Osteoblast (primary cell): ENCODE measurements around the gene TOR4A. TPM values are rescaled to one million over a fixed set of nuclear protein-coding genes. Genes with fewer than 3 reads are reported as not detected.
A peak's percentile ranks its signal among the peaks of the same experiment; 100 is the strongest.

Experiments used
- DNase-seq: peaks from one replicate; pipeline ENCODE4 v3.0.0; 2011; ENCODE audit warnings: low spot score, mixed read lengths; ENCODE audit not compliant: insufficient read length; ENCODE audit errors: missing footprints
- H2AFZ ChIP-seq: 2 replicates; pipeline ENCODE4 v1.6.0; 2011; ENCODE audit warnings: mild to moderate bottlenecking, low read length
- H3K27ac ChIP-seq: 2 replicates; pipeline ENCODE4 v1.5.1; 2011; ENCODE audit warnings: mild to moderate bottlenecking, low read depth, low read length, moderate library complexity
- H3K27me3 ChIP-seq: 2 replicates; pipeline ENCODE4 v1.6.0; 2012; ENCODE audit warnings: mild to moderate bottlenecking, control low read depth, inconsistent platforms, low read length, moderate library complexity; ENCODE audit not compliant: insufficient read depth
- H3K36me3 ChIP-seq: 2 replicates; pipeline ENCODE4 v1.5.1; 2011; ENCODE audit warnings: mild to moderate bottlenecking, low read length, control low read depth, moderate library complexity; ENCODE audit not compliant: insufficient read depth
- H3K4me1 ChIP-seq: 2 replicates; pipeline ENCODE4 v1.5.1; 2011; ENCODE audit warnings: mild to moderate bottlenecking, low read length, control low read depth, moderate library complexity; ENCODE audit not compliant: insufficient read depth
- H3K4me2 ChIP-seq: 2 replicates; pipeline ENCODE4 v1.6.0; 2011; ENCODE audit warnings: mild to moderate bottlenecking, low read length; ENCODE audit not compliant: insufficient read depth
- H3K4me3 ChIP-seq: fragments of 200-600 bp; sonication (generic); 3 replicates; pipeline ENCODE4 v1.5.1; 2012; ENCODE audit warnings: mild to moderate bottlenecking, low read length, inconsistent platforms; ENCODE audit not compliant: insufficient read depth
- H3K79me2 ChIP-seq: 2 replicates; pipeline ENCODE4 v1.6.0; 2012; ENCODE audit warnings: mild to moderate bottlenecking, low read length, control low read depth, inconsistent platforms; ENCODE audit not compliant: insufficient read depth
- H3K9me3 ChIP-seq: 2 replicates; pipeline ENCODE4 v1.5.1; 2011; ENCODE audit warnings: low read depth, low read length, control low read depth
- H4K20me1 ChIP-seq: 2 replicates; pipeline ENCODE4 v1.6.0; 2012; ENCODE audit warnings: mild to moderate bottlenecking, low read length, control low read depth; ENCODE audit not compliant: insufficient read depth
- total RNA-seq: library from RNA; depleted of rRNA; stranded (reverse); fragments of >200 nt; gene quantifications from 2 replicates; pipeline ENCODE4 v1.2.3, GENCODE V29; 2012
- TF ChIP-seq, protein P1 (sequence below): IDR thresholded peaks from 2 replicates; pipeline ENCODE4 v1.5.1; 2011; ENCODE audit warnings: mild to moderate bottlenecking, low read depth, low read length, moderate library complexity; ENCODE audit errors: extremely low read depth

The TOR4A gene
- total RNA-seq, 1 donor = 2.5 TPM

DNA sequence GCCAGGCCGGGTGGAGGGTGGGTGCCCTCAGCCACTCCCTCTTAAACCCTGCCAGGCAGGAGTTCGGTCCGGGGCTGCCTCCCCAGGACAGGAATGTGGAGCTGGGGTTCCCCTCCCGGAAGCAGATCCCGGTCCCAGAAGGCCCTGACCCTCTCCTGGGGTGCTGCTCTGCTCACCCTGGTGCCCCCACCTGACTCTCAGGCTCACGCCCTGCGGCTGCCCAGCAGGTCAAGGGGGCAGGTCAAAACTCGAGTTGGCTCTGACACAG lies 28.2 kb downstream of the TOR4A start:
- no peak for DNase-seq
- H3K36me3 ChIP-seq = no peaks in the 10 kb centered on the region
- H3K27me3 ChIP-seq = peaks cover 4% of the 10 kb centered on the region
- TF ChIP-seq, protein P1, sequence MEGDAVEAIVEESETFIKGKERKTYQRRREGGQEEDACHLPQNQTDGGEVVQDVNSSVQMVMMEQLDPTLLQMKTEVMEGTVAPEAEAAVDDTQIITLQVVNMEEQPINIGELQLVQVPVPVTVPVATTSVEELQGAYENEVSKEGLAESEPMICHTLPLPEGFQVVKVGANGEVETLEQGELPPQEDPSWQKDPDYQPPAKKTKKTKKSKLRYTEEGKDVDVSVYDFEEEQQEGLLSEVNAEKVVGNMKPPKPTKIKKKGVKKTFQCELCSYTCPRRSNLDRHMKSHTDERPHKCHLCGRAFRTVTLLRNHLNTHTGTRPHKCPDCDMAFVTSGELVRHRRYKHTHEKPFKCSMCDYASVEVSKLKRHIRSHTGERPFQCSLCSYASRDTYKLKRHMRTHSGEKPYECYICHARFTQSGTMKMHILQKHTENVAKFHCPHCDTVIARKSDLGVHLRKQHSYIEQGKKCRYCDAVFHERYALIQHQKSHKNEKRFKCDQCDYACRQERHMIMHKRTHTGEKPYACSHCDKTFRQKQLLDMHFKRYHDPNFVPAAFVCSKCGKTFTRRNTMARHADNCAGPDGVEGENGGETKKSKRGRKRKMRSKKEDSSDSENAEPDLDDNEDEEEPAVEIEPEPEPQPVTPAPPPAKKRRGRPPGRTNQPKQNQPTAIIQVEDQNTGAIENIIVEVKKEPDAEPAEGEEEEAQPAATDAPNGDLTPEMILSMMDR = no peak
- H4K20me1 ChIP-seq = no peaks in the 10 kb centered on the region
- H3K79me2 ChIP-seq = no peaks in the 10 kb centered on the region
- H3K4me2 ChIP-seq = no peak overlapping the region
- H3K4me1 ChIP-seq = peaks cover 4% of the 10 kb centered on the region
- no peaks in the 10 kb centered on the region for H3K9me3 ChIP-seq
- no peak overlapping the region for H3K4me3 ChIP-seq
- no peak overlapping the region for H3K27ac ChIP-seq
- no peak overlapping the region for H2AFZ ChIP-seq

DNA sequence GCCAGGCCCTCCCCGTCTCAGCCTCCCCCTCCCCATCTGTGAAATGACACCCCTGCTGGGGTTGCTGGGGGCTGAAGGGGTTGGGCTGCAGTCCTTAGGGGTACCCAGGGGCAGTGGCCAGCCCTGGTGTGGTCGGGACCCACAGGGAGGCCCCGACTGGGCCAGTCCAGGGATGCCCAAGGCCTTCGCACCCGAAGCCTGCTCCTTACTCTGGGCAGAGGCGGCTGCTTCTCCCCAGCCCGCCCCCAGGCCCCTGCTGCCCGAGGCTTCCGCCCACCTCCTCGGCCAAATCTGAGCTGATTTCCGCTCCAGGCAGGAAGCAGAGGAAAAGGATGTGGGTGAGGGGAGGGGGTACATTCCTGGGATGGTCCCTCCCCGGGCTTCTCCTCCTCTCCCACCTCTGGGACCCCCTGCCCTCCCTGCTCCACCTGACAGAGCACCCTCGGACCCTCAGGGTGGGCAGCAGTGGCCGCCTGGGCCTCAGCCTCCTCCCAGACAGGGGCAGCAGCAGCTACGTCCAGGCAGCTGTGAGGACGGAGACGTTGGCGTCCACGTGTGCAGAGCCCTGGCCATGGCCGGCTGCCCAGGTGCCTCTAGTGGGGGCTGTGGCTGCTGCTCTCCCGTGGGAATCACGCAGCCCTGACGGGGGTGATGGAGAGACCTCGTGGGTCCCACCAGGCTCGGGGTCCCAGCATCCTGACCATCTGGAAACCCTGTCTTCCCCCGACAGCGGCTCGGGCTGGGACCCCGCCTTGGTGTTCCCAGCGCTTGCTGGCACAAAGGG lies 28.7 kb downstream of the TOR4A start:
- H3K4me3 ChIP-seq = no peak overlapping the region
- no peak overlapping the region for H3K27ac ChIP-seq
- no peaks in the 10 kb centered on the region for H3K79me2 ChIP-seq
- no peaks in the 10 kb centered on the region for H3K9me3 ChIP-seq
- H4K20me1 ChIP-seq = no peaks in the 10 kb centered on the region
- TF ChIP-seq, protein P1 = no peak
- no peaks in the 10 kb centered on the region for H3K27me3 ChIP-seq
- peaks cover 4% of the 10 kb centered on the region for H3K4me1 ChIP-seq
- DNase-seq = peak; percentile 82
- no peak overlapping the region for H3K4me2 ChIP-seq
- H3K36me3 ChIP-seq = no peaks in the 10 kb centered on the region
- H2AFZ ChIP-seq = no peak overlapping the region

DNA sequence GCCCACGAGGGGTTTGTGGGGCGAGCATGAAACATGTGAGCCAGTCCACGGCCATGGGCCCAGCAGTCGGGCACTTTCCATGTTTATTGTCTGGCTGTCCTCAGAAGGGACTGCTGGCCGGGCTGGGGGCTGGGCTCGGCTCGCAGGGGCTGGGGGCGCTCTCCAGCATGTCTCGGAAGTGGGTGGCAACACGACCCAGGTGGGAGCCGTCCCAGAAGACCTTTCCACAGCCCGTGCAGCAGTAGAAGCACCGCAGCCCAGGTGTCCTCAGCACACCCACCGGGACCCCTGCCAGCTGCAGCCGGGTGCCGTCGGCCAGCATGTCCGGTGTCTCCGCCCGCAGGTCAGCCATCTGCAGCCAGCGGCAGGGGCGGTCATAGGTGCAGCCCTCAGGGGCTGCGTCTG lies 29.3 kb downstream of the TOR4A start:
- H3K79me2 ChIP-seq = no peaks in the 10 kb centered on the region
- no peaks in the 10 kb centered on the region for H3K36me3 ChIP-seq
- DNase-seq = peak; percentile 88
- H3K4me1 ChIP-seq = peaks cover 4% of the 10 kb centered on the region
- H3K27ac ChIP-seq = no peak overlapping the region
- no peak overlapping the region for H2AFZ ChIP-seq
- H4K20me1 ChIP-seq = no peaks in the 10 kb centered on the region
- H3K4me2 ChIP-seq = no peak overlapping the region
- H3K4me3 ChIP-seq = no peak overlapping the region
- H3K9me3 ChIP-seq = no peaks in the 10 kb centered on the region
- TF ChIP-seq, protein P1 = no peak
- H3K27me3 ChIP-seq = no peaks in the 10 kb centered on the region

DNA sequence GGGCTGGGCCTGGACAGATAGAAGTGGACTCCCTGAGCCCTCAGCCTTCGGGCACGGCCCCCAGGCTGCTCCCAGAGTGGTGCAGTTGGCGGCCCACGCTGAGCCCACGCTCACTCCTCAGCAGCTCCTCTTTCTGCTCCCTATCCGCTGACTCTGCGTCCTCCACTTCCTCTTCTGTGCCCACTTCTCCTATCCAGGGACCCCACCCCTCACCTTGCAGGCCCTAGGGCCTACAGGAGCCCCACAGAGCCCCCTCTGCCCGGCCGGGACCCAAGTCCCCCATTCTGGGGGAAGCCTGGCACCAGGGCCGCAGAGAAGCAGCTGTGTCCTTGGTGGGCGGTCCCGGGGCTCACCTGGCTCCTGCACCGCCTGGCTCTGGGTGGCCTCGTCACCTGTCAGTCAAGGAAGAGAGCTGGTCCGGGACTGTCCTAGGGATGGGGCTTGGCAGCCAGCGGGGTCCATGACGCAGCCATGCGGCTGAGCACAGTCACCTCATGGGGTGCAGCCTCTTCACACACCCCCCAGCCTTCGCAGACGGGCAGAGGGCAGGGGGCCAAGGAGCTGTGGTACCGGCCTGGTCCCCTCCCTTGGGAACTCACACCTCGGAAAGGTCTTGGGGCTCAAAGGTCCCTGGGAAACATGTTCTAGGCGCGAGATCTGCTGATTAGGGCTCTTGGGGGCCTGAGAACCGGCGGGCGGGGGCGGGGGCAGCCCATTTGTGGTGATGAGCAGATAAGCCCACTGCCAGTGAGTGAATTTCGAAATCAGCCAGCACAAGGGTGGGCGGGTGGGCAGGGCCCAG lies 29.9 kb downstream of the TOR4A start:
- no peaks in the 10 kb centered on the region for H3K27me3 ChIP-seq
- no peak overlapping the region for H2AFZ ChIP-seq
- no peak overlapping the region for H3K4me2 ChIP-seq
- no peak overlapping the region for H3K27ac ChIP-seq
- no peaks in the 10 kb centered on the region for H4K20me1 ChIP-seq
- no peak overlapping the region for H3K4me3 ChIP-seq
- H3K4me1 ChIP-seq = peaks cover 4% of the 10 kb centered on the region
- H3K36me3 ChIP-seq = no peaks in the 10 kb centered on the region
- H3K79me2 ChIP-seq = no peaks in the 10 kb centered on the region
- no peaks in the 10 kb centered on the region for H3K9me3 ChIP-seq
- TF ChIP-seq, protein P1 = no peak
- DNase-seq = peak; percentile 82
